Measurements from ENCODE around the gene ABCG8.

DNA sequence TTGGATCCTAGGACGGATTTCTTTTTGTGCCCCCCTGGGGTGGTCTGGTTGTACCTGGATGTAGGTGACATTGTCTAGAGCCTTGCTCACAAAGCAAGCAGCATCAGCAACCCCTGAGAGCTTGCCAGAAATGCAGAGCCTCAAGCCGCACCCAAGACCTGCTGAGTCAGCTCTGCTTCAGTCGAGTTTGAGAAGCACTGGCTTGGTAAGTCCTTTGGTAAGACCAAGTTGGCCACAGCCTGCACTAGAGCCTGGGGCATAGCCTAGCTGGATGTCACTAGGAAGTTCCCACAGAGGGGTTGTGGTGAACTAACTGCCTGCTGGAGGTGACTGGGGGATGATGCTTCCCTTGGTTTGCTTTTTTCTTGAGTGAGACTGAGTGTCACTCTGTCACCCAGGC, 6.3 kb upstream of the ABCG8 start:
- no peak for TF ChIP-seq POLR2A (IDR thresholded peaks at IDR 0.05; ENCODE audit: low read length)
- no peak for TF ChIP-seq GATA1 (IDR thresholded peaks at IDR 0.05; ENCODE audit: low read depth, low read length)

Measured in erythroblast (primary cell).